Coronary artery (tissue), 2 donors: Measurements from ENCODE around the gene WASHC2A.
A peak's percentile ranks its signal among the peaks of the same experiment; 100 is the strongest.
"Not testable (repeated sequence)": the region's sequence is repeated elsewhere in the genome, so short reads cannot be mapped to it uniquely, and the experiment has no call there.

ENCODE experiments used
- DNase-seq: peaks from one replicate; pipeline ENCODE4 v3.0.0-alpha.2; 2017; ENCODE audit warnings: low spot score
- H3K27ac ChIP-seq, 2 donors: fragments of 200-600 bp; sonication (generic); one replicate each; pipeline ENCODE4 v1.5.1; 2016 to 2019
- H3K4me3 ChIP-seq: fragments of 200-600 bp; sonication (generic); 2 replicates; pipeline ENCODE4 v1.5.1; 2016; ENCODE audit warnings: mild to moderate bottlenecking, moderate library complexity
- TF ChIP-seq, protein P1 (sequence below): fragments of 200-600 bp; sonication (generic); IDR thresholded peaks from one replicate; pipeline ENCODE4 v1.5.1; 2019; ENCODE audit warnings: antibody characterized with exemption

WASHC2A gene

DNA sequence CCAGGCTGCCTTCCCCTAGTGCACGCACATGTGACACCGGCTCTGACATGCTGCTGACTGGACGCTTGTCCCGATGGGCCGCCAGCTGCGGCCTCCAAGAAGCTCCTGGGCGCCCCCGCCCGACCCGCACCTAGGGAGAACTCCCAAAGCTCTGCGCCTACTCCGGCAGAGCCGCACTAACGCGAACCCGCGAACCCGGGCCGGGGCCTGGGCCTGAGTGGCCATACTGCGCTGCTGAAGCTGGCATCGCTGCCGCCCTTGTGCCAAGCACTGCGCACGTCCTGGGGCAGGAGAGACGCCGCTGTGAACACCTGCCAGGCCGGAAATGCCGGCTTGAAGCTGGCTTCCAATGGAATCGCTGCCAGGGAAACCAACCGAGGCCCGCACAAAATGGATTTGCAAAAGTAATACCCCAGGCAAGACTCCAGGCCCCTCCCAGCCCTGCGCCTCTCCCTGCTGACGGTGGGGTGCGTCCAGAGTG is 85.1 kb downstream of the WASHC2A start:
- no peak for DNase-seq
- TF ChIP-seq, protein P1, sequence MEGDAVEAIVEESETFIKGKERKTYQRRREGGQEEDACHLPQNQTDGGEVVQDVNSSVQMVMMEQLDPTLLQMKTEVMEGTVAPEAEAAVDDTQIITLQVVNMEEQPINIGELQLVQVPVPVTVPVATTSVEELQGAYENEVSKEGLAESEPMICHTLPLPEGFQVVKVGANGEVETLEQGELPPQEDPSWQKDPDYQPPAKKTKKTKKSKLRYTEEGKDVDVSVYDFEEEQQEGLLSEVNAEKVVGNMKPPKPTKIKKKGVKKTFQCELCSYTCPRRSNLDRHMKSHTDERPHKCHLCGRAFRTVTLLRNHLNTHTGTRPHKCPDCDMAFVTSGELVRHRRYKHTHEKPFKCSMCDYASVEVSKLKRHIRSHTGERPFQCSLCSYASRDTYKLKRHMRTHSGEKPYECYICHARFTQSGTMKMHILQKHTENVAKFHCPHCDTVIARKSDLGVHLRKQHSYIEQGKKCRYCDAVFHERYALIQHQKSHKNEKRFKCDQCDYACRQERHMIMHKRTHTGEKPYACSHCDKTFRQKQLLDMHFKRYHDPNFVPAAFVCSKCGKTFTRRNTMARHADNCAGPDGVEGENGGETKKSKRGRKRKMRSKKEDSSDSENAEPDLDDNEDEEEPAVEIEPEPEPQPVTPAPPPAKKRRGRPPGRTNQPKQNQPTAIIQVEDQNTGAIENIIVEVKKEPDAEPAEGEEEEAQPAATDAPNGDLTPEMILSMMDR, result no peak
- Histone ChIP-seq H3K27ac (no peak overlapping the region), H3K4me3 (peak overlapping the region; percentile 57)

DNA sequence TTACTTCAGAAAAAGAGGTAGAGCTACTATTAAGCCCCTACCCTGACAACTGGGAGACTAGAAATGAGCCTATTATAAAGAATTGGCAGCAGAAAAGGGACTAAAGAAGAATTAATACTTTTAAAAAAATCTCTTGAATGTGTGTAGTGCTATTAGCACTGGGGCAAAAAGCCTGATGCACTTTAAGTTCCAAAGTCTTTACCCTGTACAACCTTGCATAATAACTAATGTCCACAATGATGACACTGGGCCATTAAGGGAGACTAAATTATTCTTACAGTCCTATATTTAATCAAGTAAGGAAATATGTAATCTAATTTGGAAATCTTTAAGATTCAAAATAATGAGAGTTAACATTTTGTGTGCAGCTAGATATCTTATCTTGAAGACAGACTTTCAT is 90.1 kb downstream of the WASHC2A start:
- not testable (repeated sequence) for DNase-seq, H3K27ac ChIP-seq, H3K4me3 ChIP-seq

DNA sequence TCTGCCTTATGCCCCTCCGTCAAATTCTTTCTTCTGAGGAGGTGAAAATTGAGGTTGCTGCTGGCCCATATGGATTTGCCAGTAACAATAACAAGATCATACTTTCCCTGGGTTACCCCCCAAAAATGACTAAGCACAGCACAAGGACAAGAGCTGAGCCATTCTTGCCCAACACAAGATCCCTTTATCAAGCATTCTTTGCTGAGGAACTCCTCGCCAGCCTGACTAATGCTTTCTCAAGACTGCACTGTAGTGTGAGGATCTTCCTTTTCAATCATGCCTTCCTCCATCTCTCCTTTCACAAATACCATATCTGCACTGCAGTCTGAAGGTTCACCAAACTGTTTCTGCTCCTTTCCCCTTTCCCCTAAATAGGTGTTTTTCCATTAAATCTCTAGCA is 92.1 kb downstream of the WASHC2A start:
- H3K27ac ChIP-seq, H3K4me3 ChIP-seq, DNase-seq: not testable (repeated sequence)

DNA sequence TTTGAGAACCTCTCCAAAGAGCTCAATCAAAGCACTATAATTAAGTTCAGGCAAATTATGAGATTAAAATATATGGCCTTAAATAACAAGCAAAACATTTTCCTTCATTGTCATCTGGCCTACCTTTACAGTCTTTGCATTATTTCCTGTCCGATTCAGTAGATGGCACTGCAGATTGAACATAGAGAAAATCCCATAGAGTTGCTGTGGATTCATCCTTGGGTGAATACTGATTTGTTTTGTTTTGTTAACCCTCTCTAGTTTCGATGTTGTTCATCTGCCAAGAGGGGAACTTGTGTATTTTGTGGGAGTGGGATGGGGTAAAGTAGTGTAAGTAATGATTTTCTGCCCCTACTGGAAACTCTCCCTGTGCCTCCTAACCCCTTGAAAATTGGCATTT is 97.3 kb downstream of the WASHC2A start:
- H3K27ac ChIP-seq, DNase-seq, H3K4me3 ChIP-seq: not testable (repeated sequence)

DNA sequence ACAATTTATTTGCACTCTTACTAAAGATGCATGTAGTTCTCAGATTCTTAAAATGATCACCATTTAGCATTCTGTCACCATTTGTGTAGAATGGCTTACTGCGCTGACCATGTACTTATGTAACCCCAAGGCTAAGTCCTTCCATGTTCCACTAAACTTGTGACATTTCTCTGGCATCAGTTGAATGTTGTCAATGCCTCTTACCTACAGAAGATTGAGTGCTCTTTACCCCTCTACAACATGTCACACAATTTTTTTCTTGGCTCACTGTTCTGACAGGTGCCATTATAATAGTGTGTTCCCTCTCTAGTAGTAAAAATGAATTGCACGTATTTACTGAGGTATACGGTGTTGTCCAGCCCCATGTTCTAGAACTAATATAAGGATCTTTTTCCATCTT is 100.1 kb downstream of the WASHC2A start:
- H3K4me3 ChIP-seq, H3K27ac ChIP-seq, DNase-seq: not testable (repeated sequence)

DNA sequence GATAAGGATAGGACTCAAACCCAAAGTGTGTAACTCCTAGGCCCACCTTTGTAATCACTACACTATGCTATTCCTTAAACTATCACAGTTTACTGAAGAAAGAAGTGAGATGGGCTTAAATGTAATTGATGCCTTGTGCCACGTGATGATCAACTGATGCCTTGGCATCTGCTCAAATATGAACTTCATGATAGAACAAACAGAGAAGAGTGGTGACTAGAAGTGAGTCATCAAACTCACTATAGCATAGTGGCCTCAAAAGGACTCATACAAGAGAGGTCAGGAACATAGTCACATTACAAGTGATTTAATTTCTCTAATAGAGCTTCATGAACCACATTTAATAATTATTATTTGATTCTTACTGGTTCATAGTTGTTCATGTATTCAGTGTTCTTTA is 101.8 kb downstream of the WASHC2A start:
- not testable (repeated sequence) for DNase-seq, H3K27ac ChIP-seq, H3K4me3 ChIP-seq

DNA sequence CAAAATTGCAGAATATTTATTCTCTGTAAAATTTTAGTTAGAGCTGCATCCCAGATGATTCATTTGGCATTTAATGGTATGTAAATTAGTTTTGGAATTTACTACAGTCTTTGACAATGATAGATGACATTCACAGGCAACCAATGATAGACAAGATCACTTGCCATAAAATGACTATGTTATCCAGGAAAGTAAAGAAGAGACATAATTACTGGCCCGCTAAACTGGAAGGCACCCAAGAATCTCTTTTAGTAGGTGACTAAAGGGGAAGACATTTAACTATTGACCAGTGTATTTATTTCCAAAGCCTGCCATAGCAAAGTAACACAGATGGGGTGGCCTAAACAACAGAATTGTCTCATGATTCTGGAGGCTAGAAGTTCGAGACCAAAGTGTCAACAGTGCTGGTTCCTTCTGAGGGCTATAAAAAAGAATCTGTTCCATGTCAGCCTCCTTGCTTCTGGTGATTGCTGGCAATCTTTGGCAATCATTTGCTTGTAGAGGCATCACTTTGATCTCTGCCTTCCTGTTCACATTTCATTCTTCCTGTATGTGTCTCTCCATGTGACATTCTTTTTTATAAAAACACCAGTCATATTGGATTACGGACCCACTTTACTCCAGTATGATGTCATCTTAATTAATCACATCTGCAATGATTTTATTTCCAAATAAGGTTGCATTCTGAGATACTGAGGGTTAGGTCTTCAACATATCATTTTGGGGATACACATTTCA is 107.2 kb downstream of the WASHC2A start:
- not testable (repeated sequence) for H3K27ac ChIP-seq, H3K4me3 ChIP-seq, DNase-seq
